Adrenal gland (tissue), 5 donors: ENCODE measurements around the gene APOC1.

Source experiments
- CTCF ChIP-seq, 6 experiments: fragments of 450-650 bp in 4 of 6; fragments of 200-600 bp in 2 of 6; sonication (generic) in 1 of 6; IDR thresholded peaks; 1 replicate in 5 of 6; 2 replicates in 1 of 6; pipeline versions ENCODE4 v1.5.1 to v1.8.0; 2016 to 2021; ENCODE audit warnings: antibody characterized with exemption in 6 of 6, mild to moderate bottlenecking in 2 of 6, moderate library complexity in 1 of 6
- POLR2A ChIP-seq, 2 donors: fragments of 450-650 bp; IDR thresholded peaks; one replicate each; pipeline ENCODE4 v1.6.1; 2017; ENCODE audit warnings: antibody characterized with exemption in 2 of 2, mild to moderate bottlenecking in 2 of 2, moderate library complexity in 1 of 2
- donor health status: DM: no; HTN: no; CAD: no.

GRCh38 chr19:44958090-44958489 lies 43.7 kb downstream of the APOC1 start:
- TF ChIP-seq CTCF (IDR thresholded peaks at IDR 0.05) (no peak), POLR2A (IDR thresholded peaks at IDR 0.05) (peak in 1 of 2 donors; percentile 18)
